Fibroblast of lung (primary cell): ENCODE measurements around the gene CFAP100. TPM values are rescaled to one million over a fixed set of nuclear protein-coding genes. Genes with fewer than 3 reads are reported as not detected.

Source experiments
- DNase-seq, 2 donors: peaks; one replicate each; pipeline versions ENCODE4 v3.0.0 to v3.0.0-alpha.2; 2010; ENCODE audit warnings: low read depth in 2 of 2
- H2AFZ ChIP-seq: 2 replicates; pipeline ENCODE4 v1.5.1; 2012; ENCODE audit warnings: low read length, control low read depth, inconsistent platforms
- H3K27ac ChIP-seq: 2 replicates; pipeline ENCODE4 v1.5.1; 2011; ENCODE audit warnings: low read length, control low read depth; ENCODE audit not compliant: insufficient read depth
- H3K27me3 ChIP-seq: 2 replicates; pipeline ENCODE4 v1.5.1; 2011; ENCODE audit warnings: mild to moderate bottlenecking, low read length; ENCODE audit not compliant: control insufficient read depth, insufficient read depth
- H3K36me3 ChIP-seq: 2 replicates; pipeline ENCODE4 v1.5.1; 2011; ENCODE audit warnings: low read length; ENCODE audit not compliant: control insufficient read depth, insufficient read depth
- H3K4me1 ChIP-seq: 2 replicates; pipeline ENCODE4 v1.5.1; 2011; ENCODE audit warnings: low read length; ENCODE audit not compliant: control insufficient read depth, insufficient read depth; ENCODE audit errors: extremely low read depth
- H3K4me2 ChIP-seq: 2 replicates; pipeline ENCODE4 v1.5.1; 2011; ENCODE audit warnings: low read length, control low read depth; ENCODE audit not compliant: insufficient read depth; ENCODE audit errors: extremely low read depth
- H3K4me3 ChIP-seq, 4 experiments: fragments of 200-600 bp in 1 of 4; sonication (generic) in 1 of 4; replicated peaks in 1 of 4; 2 replicates each; pipeline ENCODE4 v1.5.1; 2011 to 2016; ENCODE audit warnings: low read length in 4 of 4, low read depth in 3 of 4, mild to moderate bottlenecking in 3 of 4, control low read depth in 2 of 4, inconsistent platforms in 1 of 4, mixed read lengths in 1 of 4; ENCODE audit not compliant: insufficient read depth in 1 of 4; ENCODE audit errors: control extremely low read depth in 1 of 4
- H3K79me2 ChIP-seq: 2 replicates; pipeline ENCODE4 v1.5.1; 2012; ENCODE audit warnings: mild to moderate bottlenecking, low read length, inconsistent platforms; ENCODE audit not compliant: control insufficient read depth, insufficient read depth
- H3K9ac ChIP-seq: 2 replicates; pipeline ENCODE4 v1.5.1; 2011; ENCODE audit warnings: mild to moderate bottlenecking, low read length, control low read depth; ENCODE audit not compliant: insufficient read depth
- H3K9me3 ChIP-seq: 2 replicates; pipeline ENCODE4 v1.5.1; 2012; ENCODE audit warnings: low read depth, low read length; ENCODE audit not compliant: control insufficient read depth, insufficient read depth
- H4K20me1 ChIP-seq: 2 replicates; pipeline ENCODE4 v1.5.1; 2011; ENCODE audit warnings: low read length; ENCODE audit not compliant: control insufficient read depth, insufficient read depth; ENCODE audit errors: extremely low read depth
- EZH2 ChIP-seq: IDR thresholded peaks from 2 replicates; pipeline ENCODE4 v1.5.1; 2012; ENCODE audit warnings: low read length, control low read depth, mild to moderate bottlenecking; ENCODE audit errors: missing control alignments
- polyA plus RNA-seq, 2 donors: library from polyadenylated mRNA; depleted of rRNA in 1 of 2; stranded (reverse) in 1 of 2; unstranded in 1 of 2; fragments of >200 nt; gene quantifications; 2 replicates each; pipeline ENCODE4 v1.2.1, GENCODE V29; 2011 to 2012; ENCODE audit warnings: missing spikeins in 1 of 2
- total RNA-seq: library from RNA; depleted of rRNA; stranded (reverse); fragments of >200 nt; gene quantifications from 2 replicates; pipeline ENCODE4 v1.2.1, GENCODE V29; 2014
- TF ChIP-seq, protein P1 (sequence below), 2 donors: IDR thresholded peaks in 1 of 2; conservative IDR thresholded peaks in 1 of 2; 1 replicate in 1 of 2; 2 replicates in 1 of 2; pipeline ENCODE4 v1.5.1; 2011 to 2012; ENCODE audit warnings: low read length in 2 of 2, control low read depth in 1 of 2, inconsistent platforms in 1 of 2, low read depth in 1 of 2, mild to moderate bottlenecking in 1 of 2

CFAP100 gene
- total and polyA plus RNA-seq, 2 donors (not counting 1 experiment from before 2014, with no cell fraction given) = not detected

DNA sequence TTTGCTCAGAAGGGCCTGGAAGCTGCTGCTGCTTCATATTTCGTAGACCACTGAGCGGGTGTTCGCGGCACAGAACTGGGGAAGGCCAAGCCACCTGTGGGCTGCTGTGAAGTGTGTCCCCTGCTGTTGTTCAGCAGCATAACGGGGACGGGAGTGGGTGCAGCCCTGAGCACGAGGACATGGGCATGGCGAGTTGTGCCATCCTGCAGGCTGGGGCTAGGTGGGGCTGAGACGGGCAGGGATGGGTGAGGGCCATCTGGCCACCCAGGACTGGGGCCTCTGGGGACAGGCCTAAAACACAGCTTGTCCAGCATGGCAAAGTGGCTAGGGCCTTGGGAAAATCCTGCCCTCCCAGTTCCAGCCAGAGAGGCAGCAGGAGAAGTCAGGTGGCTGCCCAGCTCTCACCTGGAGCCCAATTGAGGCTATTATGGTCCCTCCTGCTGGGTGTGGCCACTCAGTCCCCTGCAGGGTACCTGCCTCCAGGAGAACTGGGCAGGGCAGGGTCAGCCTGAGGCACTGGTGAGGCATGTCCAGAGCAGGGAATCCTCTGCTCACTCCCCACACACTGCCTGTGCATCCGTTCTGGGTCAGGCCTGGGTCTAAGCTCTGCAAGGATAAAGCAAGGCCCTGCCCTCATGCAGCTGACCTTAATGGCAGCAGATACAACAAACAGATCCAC, 29.5 kb downstream of the CFAP100 start:
- Histone ChIP-seq H4K20me1 (no peaks in the 10 kb centered on the region), H3K27me3 (no peaks in the 10 kb centered on the region), H3K4me2 (no peak overlapping the region), H3K4me3 (no peak overlapping the region), H3K4me1 (no peaks in the 10 kb centered on the region), H3K9me3 (no peaks in the 10 kb centered on the region), H3K79me2 (no peaks in the 10 kb centered on the region), H2AFZ (no peak overlapping the region), H3K9ac (no peak overlapping the region), H3K36me3 (no peaks in the 10 kb centered on the region), H3K27ac (no peak overlapping the region)
- no peak for DNase-seq
- TF ChIP-seq, protein P1, sequence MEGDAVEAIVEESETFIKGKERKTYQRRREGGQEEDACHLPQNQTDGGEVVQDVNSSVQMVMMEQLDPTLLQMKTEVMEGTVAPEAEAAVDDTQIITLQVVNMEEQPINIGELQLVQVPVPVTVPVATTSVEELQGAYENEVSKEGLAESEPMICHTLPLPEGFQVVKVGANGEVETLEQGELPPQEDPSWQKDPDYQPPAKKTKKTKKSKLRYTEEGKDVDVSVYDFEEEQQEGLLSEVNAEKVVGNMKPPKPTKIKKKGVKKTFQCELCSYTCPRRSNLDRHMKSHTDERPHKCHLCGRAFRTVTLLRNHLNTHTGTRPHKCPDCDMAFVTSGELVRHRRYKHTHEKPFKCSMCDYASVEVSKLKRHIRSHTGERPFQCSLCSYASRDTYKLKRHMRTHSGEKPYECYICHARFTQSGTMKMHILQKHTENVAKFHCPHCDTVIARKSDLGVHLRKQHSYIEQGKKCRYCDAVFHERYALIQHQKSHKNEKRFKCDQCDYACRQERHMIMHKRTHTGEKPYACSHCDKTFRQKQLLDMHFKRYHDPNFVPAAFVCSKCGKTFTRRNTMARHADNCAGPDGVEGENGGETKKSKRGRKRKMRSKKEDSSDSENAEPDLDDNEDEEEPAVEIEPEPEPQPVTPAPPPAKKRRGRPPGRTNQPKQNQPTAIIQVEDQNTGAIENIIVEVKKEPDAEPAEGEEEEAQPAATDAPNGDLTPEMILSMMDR (conservative IDR thresholded peaks at IDR 0.05 in 1 of 2, IDR thresholded peaks at IDR 0.05 in 1 of 2; ENCODE audit: low read depth in 1 of 2, low read length in 2 of 2) = no peak
- TF ChIP-seq EZH2 = no peak

- Histone ChIP-seq H2AFZ (no peak overlapping the region), H3K4me2 (no peak overlapping the region), H3K9ac (no peak overlapping the region), H3K36me3 (no peaks in the 10 kb centered on the region), H3K4me1 (no peaks in the 10 kb centered on the region), H4K20me1 (no peaks in the 10 kb centered on the region), H3K9me3 (no peaks in the 10 kb centered on the region), H3K79me2 (no peaks in the 10 kb centered on the region), H3K4me3 (no peak overlapping the region), H3K27me3 (no peaks in the 10 kb centered on the region), H3K27ac (no peak overlapping the region)
- TF ChIP-seq, protein P1 (conservative IDR thresholded peaks at IDR 0.05 in 1 of 2, IDR thresholded peaks at IDR 0.05 in 1 of 2; ENCODE audit: low read depth in 1 of 2, low read length in 2 of 2) = no peak
- no peak for TF ChIP-seq EZH2
- DNase-seq = no peak
Measured at GRCh38 chr3:126424751-126425150, 30.0 kb downstream of the CFAP100 start.

- Histone ChIP-seq H2AFZ (no peak overlapping the region), H3K27me3 (no peaks in the 10 kb centered on the region), H4K20me1 (no peaks in the 10 kb centered on the region), H3K27ac (no peak overlapping the region), H3K36me3 (peaks cover 2% of the 10 kb centered on the region), H3K9ac (no peak overlapping the region), H3K9me3 (no peaks in the 10 kb centered on the region), H3K79me2 (no peaks in the 10 kb centered on the region), H3K4me2 (no peak overlapping the region), H3K4me3 (no peak overlapping the region), H3K4me1 (no peaks in the 10 kb centered on the region)
- no peak for TF ChIP-seq EZH2
- TF ChIP-seq, protein P1 (conservative IDR thresholded peaks at IDR 0.05 in 1 of 2, IDR thresholded peaks at IDR 0.05 in 1 of 2; ENCODE audit: low read depth in 1 of 2, low read length in 2 of 2) = no peak
- DNase-seq = no peak
Measured at GRCh38 chr3:126431103-126431534, 36.4 kb downstream of the CFAP100 start.
